Medulla oblongata (tissue), 1 donor: ENCODE measurements around the gene RNF213.
"Not testable (repeated sequence)": the region's sequence is repeated elsewhere in the genome, so short reads cannot be mapped to it uniquely, and the experiment has no call there.

Experiments
- DNase-seq: peaks from one replicate; pipeline ENCODE4 v3.0.0-alpha.2; 2015; ENCODE audit errors: extremely low spot score

The RNF213 gene

DNA sequence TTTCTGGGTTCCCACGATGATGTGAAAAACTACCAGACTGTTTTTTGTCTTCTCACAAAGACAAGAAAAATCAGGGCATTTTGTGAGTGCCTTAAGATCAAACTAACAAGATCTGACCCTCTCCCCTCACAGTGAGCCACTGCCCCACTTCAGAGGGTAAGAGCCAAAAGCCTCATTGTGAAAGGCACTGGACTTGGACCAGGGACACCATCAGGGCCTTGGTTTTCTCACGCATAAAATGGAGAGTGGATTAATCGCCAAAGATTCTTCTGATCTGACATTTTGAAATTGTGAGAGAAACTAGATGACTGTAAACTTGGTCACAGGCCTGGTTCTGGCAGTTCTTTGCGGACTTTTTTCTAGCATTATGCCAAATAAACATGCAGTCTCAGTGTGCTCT is 133.3 kb downstream of the RNF213 start:
- peak; percentile 10 for DNase-seq

DNA sequence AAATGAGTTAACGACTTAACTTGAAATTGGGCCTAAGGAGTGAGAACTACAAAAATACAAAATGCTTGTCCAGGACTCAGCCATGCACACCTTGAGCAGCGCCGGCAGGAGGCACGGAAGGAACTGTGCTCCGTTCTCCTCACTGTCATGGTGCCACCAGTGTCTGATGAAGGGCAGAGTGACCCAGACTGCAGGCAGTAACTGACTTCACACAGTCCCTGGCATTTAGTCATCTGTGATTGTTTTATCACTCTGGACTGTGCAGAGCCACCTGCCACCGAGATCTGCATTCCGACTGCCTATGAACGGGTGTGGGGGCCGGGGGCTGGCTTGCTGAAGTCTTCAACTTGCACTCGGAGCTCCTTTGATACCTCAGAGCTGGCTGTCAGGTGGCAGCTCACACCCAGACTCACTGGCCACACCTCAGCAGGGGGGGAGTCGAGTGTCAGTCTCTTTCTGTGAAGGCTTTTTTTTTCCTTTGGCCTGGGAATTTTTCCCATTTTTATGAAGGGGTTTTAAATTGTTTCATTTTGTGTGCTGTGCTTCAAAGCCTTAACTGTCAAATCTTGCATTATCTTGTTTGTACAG is 134.1 kb downstream of the RNF213 start:
- no peak for DNase-seq

DNA sequence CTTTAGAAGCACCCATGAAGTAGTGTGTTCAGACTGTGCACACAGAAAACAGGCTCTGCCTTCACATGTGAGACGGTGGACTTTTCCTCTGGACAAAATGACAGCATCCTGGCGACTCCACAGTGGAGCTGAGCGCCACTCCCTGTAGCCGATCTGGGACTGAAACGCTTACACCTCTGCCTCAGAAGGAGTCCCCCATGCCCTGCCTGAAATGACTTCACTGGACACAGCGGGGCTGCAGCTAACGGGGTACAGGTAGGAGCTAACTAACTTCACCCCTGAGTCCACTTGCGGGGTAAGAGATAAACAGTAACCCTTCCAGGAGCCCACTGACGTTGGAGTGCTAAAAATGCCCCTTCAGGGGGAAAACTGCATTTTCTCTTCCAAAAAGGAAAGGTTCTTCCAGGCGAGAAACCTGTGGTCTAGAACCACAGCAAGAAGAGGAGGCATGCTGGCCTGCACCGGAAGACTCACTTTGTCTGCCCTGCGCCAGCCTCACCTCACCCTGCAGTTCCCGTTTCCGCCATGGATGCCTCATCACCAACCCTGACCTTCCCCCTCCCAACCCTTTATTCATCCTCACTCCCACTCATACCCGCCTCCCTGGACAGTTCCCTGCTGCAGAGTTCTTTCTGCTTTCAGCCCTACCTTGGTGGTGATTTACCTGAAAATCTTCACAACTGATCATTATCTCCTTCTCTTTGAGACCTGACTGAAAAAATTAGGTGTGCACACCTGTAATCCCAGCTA is 134.9 kb downstream of the RNF213 start:
- no peak for DNase-seq

DNA sequence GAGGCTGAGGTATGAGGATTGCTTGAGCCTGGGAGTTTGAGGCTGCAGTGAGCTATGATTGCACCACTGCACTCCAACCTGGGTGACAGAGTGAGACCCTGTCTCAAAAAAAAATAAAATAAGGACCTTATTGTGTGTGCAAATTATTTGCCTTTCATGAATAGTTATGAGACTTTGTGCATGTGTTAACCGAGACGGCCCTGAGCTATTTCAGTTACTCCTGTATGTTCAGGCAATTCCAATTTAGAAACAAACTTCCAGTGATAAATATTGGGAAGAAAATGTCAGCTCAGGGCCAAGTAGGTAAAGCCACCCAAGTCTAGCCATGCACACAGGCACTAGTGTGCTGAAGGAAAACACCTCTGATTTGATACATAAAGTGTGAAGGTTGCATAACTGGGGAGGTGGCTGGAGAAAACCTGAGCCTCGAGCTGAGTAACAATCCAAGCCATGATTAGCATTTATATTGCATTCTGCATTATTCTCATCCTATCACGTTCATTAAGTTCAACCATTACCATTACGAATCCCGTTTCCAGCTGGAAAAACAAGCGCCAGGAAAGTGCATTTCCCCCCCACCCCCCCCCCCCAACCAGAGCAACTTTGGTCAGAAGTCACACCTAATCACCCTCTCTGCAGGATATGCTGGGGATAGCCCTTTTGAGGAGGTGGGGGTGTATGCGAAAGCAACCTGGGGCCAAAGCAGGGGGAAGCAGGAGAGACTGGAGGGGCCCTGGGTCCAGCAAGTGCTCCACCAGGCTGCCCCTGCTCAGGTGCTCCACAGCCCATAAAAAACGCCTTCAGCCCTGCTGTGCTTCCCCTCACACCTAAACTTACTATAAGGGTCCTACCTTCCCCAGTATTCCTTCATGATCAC is 135.7 kb downstream of the RNF213 start:
- no peak for DNase-seq

DNA sequence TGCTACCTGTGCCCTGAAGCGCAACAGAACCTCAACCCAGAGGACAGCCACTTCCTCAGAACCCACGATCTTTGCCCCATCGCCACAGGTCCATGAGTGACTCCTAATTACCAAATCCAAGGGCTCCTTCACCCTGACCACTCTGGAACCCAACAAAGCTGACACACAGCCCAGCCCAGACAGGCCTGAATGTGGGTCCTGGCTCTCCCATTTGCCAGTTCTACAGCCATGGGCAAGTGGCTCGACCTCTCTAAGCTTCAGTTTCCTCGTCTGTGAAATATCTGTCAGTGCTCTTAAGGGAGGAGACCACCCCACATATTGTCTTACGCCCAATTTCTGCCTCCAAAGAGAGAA is 136.4 kb downstream of the RNF213 start:
- no peak for DNase-seq

DNA sequence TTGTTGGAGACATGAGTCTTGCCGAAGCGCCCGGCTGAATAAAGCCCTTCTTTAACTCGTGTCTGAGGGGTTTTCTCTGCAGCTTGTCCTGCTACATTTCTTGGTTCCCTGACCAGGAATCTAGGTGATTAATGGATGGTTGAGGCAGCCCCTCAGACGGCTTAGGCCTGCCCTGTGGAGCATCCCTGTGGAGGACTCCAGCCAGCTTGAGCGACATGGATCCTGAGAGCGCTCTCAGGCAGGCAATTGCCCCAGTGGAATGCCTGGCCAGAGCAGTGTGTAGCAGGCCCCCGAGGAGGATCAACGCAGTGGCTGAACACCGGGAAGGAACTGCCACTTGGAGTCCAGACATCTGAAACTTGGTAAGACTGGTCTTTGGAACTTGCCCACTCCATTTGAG is 137.0 kb downstream of the RNF213 start:
- DNase-seq, result no peak

DNA sequence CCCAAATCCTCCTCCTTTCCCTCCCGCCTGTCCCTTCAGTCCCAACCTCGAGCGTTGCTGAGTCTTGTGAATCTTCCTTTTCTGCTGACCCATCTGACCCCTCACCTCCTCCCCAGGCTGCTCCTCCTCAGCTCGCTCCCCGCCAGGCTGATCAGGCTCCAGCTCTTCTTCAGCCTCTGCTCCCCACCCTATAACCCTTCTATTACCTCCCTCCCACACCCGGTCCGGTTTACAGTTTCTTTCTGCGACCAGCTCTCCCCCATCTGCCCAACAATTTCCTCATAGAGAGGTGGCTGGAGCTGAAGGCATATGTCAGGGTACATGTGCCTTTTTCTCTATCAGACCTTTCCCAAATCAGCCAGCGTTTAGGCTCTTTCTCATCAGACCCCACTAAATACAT is 140.4 kb downstream of the RNF213 start:
- DNase-seq, result not testable (repeated sequence)

DNA sequence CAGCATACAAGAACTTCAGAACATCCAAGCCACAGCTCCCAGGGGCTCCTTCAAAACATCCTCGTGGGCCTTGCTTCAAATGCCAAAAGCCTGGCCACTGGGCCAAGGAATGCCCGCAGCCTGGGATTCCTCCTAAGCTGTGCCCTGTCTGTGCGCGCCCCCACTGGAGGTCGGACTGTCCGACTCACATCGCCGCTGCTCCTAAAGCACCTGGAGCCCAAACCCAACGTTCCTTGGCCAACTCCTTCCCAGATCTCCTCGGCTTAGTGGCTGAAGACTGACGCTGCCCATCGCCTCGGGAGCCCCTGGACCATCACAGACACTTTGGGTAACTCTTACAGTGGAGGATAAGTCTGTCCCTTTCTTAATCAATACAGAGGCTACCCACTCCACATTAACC is 141.4 kb downstream of the RNF213 start:
- not testable (repeated sequence) for DNase-seq

DNA sequence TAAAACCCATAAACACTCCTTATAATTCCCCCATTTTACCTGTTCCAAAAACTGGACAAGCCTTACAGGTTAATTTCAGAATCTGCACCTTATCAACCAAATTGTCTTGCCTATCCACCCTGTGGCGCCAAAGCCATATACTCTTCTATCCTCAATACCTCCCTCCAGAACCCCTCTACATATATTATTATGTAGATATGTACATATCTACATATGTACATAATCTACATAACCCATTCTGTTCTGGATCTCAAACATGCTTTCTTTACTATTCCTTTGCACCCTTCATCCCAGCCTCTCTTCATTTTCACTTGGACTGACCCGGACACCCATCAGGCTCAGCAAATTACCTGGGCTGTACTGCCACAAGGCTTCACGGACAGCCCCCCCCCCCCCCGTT is 142.3 kb downstream of the RNF213 start:
- no peak for DNase-seq

DNA sequence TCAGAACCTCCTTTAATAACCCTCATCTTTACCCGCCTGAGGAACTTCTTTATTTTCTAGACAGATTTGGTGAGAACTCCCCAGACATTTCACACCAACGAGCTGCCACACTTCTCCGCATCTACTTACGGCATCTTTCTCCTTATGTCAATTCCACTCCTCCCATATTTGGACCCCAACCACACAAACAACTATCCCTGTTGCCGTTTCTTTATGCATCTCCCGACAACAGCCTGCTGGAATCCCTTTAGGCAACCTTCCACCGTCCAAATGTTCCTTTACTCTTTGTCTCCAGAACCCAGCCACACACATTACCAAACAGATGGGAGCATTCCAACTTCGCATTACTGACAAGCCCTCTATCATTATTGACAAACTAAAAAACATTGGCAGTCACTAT is 145.5 kb downstream of the RNF213 start:
- no peak for DNase-seq

DNA sequence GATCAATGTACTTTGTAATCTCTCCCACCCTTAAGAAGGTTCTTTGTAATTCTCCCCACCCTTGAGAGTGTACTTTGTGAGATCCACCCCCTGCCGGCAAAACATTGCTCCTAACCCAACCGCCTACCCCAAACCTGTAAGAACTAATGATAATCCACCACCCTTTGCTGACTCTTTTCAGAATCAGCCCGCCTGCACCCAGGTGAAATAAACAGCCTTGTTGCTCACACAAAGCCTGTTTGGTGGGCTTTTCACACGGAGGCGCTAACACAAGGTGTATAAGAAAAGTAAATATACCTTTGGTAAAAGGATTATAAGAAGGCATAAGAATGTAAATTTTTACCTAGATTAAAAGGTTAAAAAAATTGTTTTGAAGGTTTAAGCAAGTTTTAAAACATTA is 147.3 kb downstream of the RNF213 start:
- DNase-seq, result not testable (repeated sequence)

DNA sequence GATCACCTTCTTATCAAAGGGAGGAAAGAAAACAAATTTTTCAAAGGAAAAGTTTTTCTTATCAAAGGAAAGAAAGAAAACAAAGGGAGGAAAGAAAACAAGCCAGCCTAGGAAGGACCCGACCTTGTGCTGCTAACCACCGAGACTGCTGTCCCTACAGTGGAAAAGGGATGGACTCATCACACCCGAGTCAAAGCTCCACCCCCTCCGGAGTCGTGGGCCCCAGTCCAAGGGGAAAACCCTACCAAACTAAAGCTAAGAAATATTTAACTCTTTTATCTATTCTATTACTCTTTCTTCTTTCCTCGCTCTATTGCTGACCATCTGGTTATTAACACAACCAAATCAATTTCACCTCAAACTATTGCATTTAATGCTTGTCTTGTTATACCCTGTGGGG is 148.2 kb downstream of the RNF213 start:
- no peak for DNase-seq

DNA sequence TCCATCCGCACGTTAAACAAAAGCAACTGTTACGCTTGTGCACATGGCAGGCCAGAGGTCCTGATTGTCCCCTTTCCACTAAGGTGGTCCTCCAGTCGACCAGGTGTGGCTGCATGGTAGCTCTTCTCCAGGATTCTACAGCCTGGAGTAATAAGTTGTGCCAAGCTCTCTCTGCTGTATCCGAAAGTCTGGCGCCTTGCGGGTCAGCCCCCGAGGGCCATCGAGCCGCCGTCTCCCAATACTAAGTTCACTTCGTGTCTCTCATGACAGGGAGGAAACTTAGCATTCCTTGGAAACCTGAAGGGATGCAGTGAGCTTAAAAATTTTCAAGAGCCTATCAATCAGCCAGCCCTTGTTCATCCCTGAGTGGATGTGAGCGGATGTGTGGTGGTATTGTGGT is 149.0 kb downstream of the RNF213 start:
- no peak for DNase-seq

DNA sequence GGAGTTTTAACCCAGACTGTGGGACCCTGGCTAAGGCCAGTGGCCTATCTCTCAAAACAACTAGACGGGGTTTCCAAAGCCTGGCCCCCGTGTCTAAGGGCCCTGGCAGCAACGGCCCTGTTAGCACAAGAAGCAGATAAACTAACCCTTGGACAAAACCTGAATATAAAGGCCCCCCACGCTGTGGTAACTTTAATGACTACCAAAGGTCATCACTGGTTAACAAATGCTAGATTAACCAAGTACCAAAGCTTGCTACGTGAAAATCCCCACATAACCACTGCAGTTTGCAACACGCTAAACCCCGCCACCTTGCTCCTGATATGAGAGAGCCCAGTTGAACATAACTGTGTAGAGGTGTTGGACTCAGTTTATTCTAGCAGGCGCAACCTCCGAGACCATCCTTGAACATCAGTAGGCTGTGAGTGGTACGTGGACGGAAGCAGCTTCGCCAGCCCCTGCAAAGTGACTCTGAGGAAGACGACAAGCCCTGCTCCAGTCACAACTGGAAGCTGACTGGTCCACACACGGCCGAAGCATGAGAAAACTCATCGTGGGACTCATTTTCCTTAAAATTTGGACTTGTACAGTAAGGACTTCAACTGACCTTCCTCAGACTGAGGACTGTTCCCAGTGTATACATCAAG is 149.9 kb downstream of the RNF213 start:
- DNase-seq, result not testable (repeated sequence)

DNA sequence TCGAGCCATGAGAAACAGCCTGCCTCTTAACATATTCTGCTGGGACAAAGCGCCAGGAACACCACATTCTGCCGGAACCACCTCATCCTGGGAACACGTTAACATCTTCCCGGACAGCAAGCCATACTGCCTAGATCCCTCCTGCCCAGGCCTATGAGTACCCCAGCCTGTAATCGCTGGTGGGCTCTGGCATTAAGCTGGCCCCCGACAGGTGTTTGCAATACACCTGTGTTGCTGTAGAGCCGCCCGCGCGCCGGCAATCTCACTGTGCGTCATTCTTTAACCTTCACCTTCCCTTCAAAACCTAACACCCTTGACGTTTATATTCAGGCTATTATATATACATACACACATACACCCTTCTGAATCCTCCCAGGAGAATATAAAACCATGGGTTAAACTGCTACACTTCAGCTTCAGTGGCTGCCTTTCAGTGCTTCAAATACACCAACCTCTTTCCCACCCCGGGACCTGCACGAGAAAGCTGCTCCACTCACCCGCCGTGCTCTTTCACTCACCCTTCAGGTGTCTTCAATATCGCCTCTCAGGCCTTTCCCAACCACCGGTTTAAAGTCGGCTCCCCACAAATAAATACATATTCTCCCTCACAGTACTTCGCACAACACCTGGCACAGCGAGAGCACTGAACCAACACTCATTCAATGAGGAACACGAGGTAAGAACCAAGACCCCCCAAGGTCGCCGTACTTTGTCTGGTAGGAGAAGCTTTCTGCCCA is 153.3 kb downstream of the RNF213 start:
- DNase-seq, result no peak

DNA sequence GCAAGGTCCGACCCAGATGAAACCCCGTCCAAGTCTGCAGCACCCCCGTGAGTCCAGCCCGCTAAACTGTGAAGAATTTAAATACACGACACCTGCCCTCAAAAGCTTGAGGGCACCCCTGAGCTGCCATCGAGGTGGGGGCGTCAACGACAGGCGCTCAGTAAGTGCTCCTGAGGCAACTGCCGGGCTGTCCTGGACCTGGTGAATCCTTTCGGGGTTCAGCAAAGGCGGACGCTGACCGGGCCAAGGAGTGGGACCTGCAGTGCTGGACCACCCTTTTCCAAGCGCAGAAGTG is 153.8 kb downstream of the RNF213 start:
- DNase-seq, result no peak

DNA sequence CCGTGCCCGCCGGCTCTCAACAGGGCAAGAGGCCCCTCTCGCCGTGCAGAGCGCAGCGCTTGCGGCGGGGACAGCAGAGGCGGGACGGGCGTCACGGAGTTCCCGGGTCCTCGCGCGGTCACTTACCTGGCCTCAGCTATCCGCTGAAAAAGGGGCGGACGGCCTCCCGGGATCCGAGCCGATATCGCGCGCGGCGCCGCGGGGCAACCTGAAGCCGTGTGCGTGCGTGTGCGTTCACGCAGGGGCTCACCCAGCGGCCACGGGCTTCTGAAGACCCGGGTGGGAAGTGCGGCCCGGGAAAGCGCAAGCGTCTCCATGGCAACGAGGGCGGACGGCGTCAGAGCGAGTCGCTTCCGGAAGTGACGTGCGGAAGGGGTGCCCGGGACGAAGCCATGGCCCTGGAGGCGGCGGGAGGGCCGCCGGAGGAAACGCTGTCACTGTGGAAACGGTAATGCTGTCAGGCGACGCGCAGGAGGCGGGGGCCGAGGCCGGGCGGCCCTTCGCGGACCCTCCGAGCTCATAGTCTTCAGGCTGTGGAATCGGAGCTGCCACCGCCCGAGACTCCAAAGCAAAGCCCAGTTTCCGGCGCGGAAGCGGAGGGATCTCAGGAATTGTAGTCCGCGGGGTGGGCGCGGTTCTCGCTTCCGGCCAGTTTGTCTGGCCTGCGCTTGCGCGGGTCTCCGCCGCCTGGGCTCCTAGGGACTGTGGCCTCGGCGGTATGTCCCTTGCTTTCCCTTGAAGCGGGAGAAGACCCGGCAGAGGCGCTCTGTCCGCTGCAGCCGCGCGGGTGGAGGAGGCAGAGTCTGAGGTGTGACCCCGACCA is 154.4 kb downstream of the RNF213 start, which contains the start of gene ENDOV:
TSS of gene ENDOV (plus strand) at position 365 of the 823 bp plus-strand sequence. CDS start at position 393, 28 bp downstream.
- peak; percentile 97 for DNase-seq

DNA sequence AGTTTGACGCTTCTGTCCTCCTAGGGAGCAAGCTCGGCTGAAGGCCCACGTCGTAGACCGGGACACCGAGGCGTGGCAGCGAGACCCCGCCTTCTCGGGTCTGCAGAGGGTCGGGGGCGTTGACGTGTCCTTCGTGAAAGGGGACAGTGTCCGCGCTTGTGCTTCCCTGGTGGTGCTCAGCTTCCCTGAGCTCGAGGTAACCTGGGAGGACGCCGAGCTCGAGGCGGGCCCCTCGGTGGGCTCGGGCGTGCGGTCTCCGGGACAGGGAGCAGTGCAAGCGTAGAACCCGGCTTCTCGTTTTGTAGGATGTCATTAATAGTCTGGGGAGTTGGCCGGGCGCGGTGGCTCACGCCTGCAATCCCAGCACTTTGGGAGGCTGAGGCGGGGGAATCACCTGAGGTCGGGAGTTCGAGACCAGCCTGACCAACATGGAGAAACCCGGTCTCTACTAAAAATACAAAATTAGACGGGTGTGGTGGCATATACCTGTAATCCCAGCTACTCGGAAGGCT is 155.0 kb downstream of the RNF213 start:
- DNase-seq, result no peak

DNA sequence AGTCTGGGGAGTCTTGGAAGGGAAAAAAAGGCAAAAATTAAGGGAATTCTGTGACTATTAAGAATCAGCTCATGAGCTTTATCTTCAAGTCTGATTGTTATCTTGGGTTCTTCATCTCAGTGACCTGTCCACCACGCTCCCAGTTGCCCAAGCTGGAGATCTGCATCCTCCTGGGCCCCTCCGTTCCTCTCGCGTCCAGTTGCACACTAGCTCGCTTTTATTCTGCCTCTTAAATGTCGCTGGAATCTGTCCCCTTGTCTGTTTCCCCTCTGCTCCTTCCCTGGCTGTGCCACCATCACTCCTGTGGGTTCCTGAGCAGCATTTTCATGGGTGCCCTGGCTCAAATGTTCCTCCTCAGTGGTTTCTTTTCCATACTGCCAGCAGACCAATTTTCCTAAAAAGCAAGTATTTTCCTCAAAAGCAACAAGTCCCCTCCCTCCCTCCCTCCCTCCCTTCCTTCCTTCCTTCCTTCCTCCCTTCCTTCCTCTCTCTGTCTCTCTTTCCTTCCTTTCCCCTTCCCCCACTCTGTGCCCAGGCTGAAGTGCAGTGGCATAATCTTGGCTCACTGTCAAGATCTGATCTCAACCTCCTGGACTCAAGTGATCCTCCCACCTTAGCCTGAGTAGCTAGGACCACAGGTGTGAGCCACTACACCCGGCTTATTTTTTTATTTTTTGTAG is 155.7 kb downstream of the RNF213 start:
- DNase-seq, result no peak

DNA sequence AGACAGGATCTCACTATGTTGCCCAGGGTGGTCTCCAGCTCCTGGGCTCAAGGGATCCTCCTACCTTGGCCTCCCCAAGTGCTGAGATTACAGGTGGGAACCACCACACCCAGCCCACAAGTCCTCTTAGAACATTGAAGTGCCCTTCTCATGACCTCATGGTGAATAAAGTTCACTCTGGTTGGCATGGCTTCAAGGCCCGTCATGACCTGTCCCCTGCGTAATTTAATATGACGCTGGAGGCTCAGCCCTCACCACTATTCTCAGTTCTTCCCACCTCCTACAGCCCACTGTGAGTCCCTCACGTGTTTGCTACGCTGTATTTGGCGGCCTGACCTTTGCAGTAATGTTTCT is 156.3 kb downstream of the RNF213 start:
- no peak for DNase-seq
